BLaER1 (cell line): ENCODE results near the gene APOBEC3G.

ENCODE experiments used
- H3K27ac ChIP-seq: shearing (Covaris generic); formaldehyde crosslinking; 2 replicates; pipeline ENCODE4 v1.8.1; 2022
- H3K27me3 ChIP-seq: shearing (Covaris generic); formaldehyde crosslinking; 2 replicates; pipeline ENCODE4 v1.8.1; 2022
- H3K36me3 ChIP-seq: shearing (Covaris generic); formaldehyde crosslinking; 2 replicates; pipeline ENCODE4 v1.8.1; 2022
- H3K4me1 ChIP-seq: shearing (Covaris generic); formaldehyde crosslinking; 2 replicates; pipeline ENCODE4 v1.8.1; 2022
- H3K4me2 ChIP-seq: shearing (Covaris generic); formaldehyde crosslinking; 2 replicates; pipeline ENCODE4 v1.8.1; 2022
- H3K4me3 ChIP-seq: shearing (Covaris generic); formaldehyde crosslinking; 2 replicates; pipeline ENCODE4 v1.8.1; 2022
- H3K9ac ChIP-seq: shearing (Covaris generic); formaldehyde crosslinking; 2 replicates; pipeline ENCODE4 v1.8.1; 2022
- H3K9me3 ChIP-seq: shearing (Covaris generic); formaldehyde crosslinking; 2 replicates; pipeline ENCODE4 v1.8.1; 2022
- H4K20me1 ChIP-seq: shearing (Covaris generic); formaldehyde crosslinking; 2 replicates; pipeline ENCODE4 v1.8.1; 2022
- Cebpa-rat ChIP-seq: shearing (Covaris generic); IDR thresholded peaks from 2 replicates; pipeline ENCODE4 v1.8.1; 2022

Gene APOBEC3G

GRCh38 chr22:39132871-39133524 is 55.9 kb downstream of the APOBEC3G start:
- H3K27ac ChIP-seq: no peak overlapping the region
- H4K20me1 ChIP-seq: no peaks in the 10 kb centered on the region; the same call in 1 of the 2 replicates
- H3K4me2 ChIP-seq: no peak overlapping the region
- TF ChIP-seq Cebpa-rat: no peak
- H3K27me3 ChIP-seq: no peaks in the 10 kb centered on the region
- H3K9me3 ChIP-seq: no peaks in the 10 kb centered on the region
- no peak overlapping the region for H3K9ac ChIP-seq
- peaks cover 4% of the 10 kb centered on the region for H3K4me1 ChIP-seq
- H3K36me3 ChIP-seq: no peaks in the 10 kb centered on the region
- H3K4me3 ChIP-seq: no peak overlapping the region

- no peak overlapping the region for H3K27ac ChIP-seq
- no peaks in the 10 kb centered on the region; the same call in 1 of the 2 replicates for H4K20me1 ChIP-seq
- no peaks in the 10 kb centered on the region for H3K9me3 ChIP-seq
- no peaks in the 10 kb centered on the region for H3K27me3 ChIP-seq
- peaks cover 13% of the 10 kb centered on the region for H3K4me1 ChIP-seq
- no peak overlapping the region for H3K4me2 ChIP-seq
- H3K9ac ChIP-seq: no peak overlapping the region
- no peak overlapping the region for H3K4me3 ChIP-seq
- no peaks in the 10 kb centered on the region for H3K36me3 ChIP-seq
- no peak for TF ChIP-seq Cebpa-rat
These were observed 56.8 kb downstream of the APOBEC3G start for GRCh38 chr22:39133871-39134270.

- Histone ChIP-seq H3K9ac (no peak overlapping the region), H3K4me3 (no peak overlapping the region)
- no peak for TF ChIP-seq Cebpa-rat
These were observed 57.5 kb downstream of the APOBEC3G start for GRCh38 chr22:39134366-39135091.

GRCh38 chr22:39135092-39135896 is 58.2 kb downstream of the APOBEC3G start:
- no peak for TF ChIP-seq Cebpa-rat
- H3K9me3 ChIP-seq: no peaks in the 10 kb centered on the region
- H3K36me3 ChIP-seq: no peaks in the 10 kb centered on the region
- no peaks in the 10 kb centered on the region; the same call in 1 of the 2 replicates for H4K20me1 ChIP-seq
- no peak overlapping the region for H3K9ac ChIP-seq
- no peaks in the 10 kb centered on the region for H3K27me3 ChIP-seq
- H3K4me1 ChIP-seq: peaks cover 16% of the 10 kb centered on the region
- H3K4me2 ChIP-seq: no peak overlapping the region
- H3K4me3 ChIP-seq: no peak overlapping the region
- no peak overlapping the region for H3K27ac ChIP-seq

More at GRCh38 chr22:39134366-39135091, 57.5 kb downstream of the APOBEC3G start:
- no peak overlapping the region for H3K4me2 ChIP-seq
- H3K27ac ChIP-seq: no peak overlapping the region
- no peaks in the 10 kb centered on the region for H3K27me3 ChIP-seq
- H3K36me3 ChIP-seq: no peaks in the 10 kb centered on the region
- no peaks in the 10 kb centered on the region; the same call in 1 of the 2 replicates for H4K20me1 ChIP-seq
- H3K4me1 ChIP-seq: peaks cover 16% of the 10 kb centered on the region
- H3K9me3 ChIP-seq: no peaks in the 10 kb centered on the region

GRCh38 chr22:39136317-39136716 is 59.2 kb downstream of the APOBEC3G start:
- Histone ChIP-seq H3K9me3 (no peaks in the 10 kb centered on the region), H3K36me3 (no peaks in the 10 kb centered on the region), H3K9ac (no peak overlapping the region), H3K4me2 (no peak overlapping the region), H3K4me3 (no peak overlapping the region), H3K27me3 (no peaks in the 10 kb centered on the region), H3K27ac (no peak overlapping the region), H4K20me1 (no peaks in the 10 kb centered on the region; the same call in 1 of the 2 replicates), H3K4me1 (peaks cover 16% of the 10 kb centered on the region)
- no peak for TF ChIP-seq Cebpa-rat
